HT-29 (cell line): ENCODE measurements around the gene YKT6. TPM values are rescaled to one million over a fixed set of nuclear protein-coding genes. Genes with fewer than 3 reads are reported as not detected.

Source experiments
- DNase-seq: peaks from one replicate; pipeline ENCODE4 v3.0.0-alpha.2; 2015; ENCODE audit warnings: low spot score
- total RNA-seq: library from RNA; depleted of rRNA; stranded (reverse); fragments of >200 nt; shearing (Covaris generic); gene quantifications from 2 replicates; pipeline ENCODE4 v1.2.3, GENCODE V29; 2014

The YKT6 gene
- total RNA-seq, 1 experiment from 2014 or later: 127 TPM

GRCh38 chr7:44218418-44219201, 17.8 kb downstream of the YKT6 start:
- DNase-seq: no peak

GRCh38 chr7:44219371-44220045, 18.7 kb downstream of the YKT6 start:
- no peak for DNase-seq

GRCh38 chr7:44220046-44220357, 19.2 kb downstream of the YKT6 start:
- DNase-seq: no peak

GRCh38 chr7:44220358-44221112, 19.8 kb downstream of the YKT6 start:
- no peak for DNase-seq

- DNase-seq: no peak
Measured at GRCh38 chr7:44221231-44221791, 20.5 kb downstream of the YKT6 start.

GRCh38 chr7:44222074-44222473, 21.3 kb downstream of the YKT6 start:
- no peak for DNase-seq

GRCh38 chr7:44222776-44223261, 22.0 kb downstream of the YKT6 start:
- no peak for DNase-seq

- no peak for DNase-seq
Measured at GRCh38 chr7:44223362-44224079, 22.7 kb downstream of the YKT6 start.

GRCh38 chr7:44224080-44224973, 23.5 kb downstream of the YKT6 start:
- no peak for DNase-seq

GRCh38 chr7:44224974-44225565, 24.3 kb downstream of the YKT6 start:
- DNase-seq: no peak

- DNase-seq: no peak
Measured at GRCh38 chr7:44225566-44226395, 25.0 kb downstream of the YKT6 start.

- no peak for DNase-seq
Measured at GRCh38 chr7:44226396-44226753, 25.6 kb downstream of the YKT6 start.

- DNase-seq: no peak
Measured at GRCh38 chr7:44227911-44228310, 27.1 kb downstream of the YKT6 start.

- no peak for DNase-seq
Measured at GRCh38 chr7:44228571-44229350, 28.0 kb downstream of the YKT6 start.

GRCh38 chr7:44229546-44230105, 28.8 kb downstream of the YKT6 start:
- DNase-seq: no peak

GRCh38 chr7:44230286-44230685, 29.5 kb downstream of the YKT6 start:
- no peak for DNase-seq

GRCh38 chr7:44231088-44231487, 30.3 kb downstream of the YKT6 start:
- DNase-seq: no peak

GRCh38 chr7:44232396-44232795, 31.6 kb downstream of the YKT6 start:
- no peak for DNase-seq
